K562 (cell line): Measurements from ENCODE around the gene HNMT. TPM values are rescaled to one million over a fixed set of nuclear protein-coding genes. Genes with fewer than 3 reads are reported as not detected.

Experiments used
- FOSL1 ChIP-seq: fragments of 200-800 bp; sonication (Bioruptor generic); conservative IDR thresholded peaks from 2 replicates; pipeline ENCODE4 v1.6.1; 2016; ENCODE audit warnings: missing genetic modification characterization, missing compliant biosample characterization
- FOXM1 ChIP-seq, 2 experiments: fragments of 450-650 bp in 1 of 2; sonication (generic) in 1 of 2; formaldehyde crosslinking in 1 of 2; IDR thresholded peaks; 2 replicates each; pipeline versions ENCODE4 v1.6.1 to v1.9.0; 2017 to 2022; ENCODE audit warnings: low read depth in 2 of 2, mild to moderate bottlenecking in 2 of 2, missing genetic modification reagents in 1 of 2, moderate library complexity in 1 of 2
- KDM4B ChIP-seq, 2 experiments: fragments of 450-650 bp in 1 of 2; sonication (generic) in 1 of 2; IDR thresholded peaks; 2 replicates each; pipeline ENCODE4 v1.6.1; 2016 to 2017; ENCODE audit warnings: borderline replicate concordance in 2 of 2, antibody characterized with exemption in 1 of 2, low read depth in 1 of 2, mild to moderate bottlenecking in 1 of 2
- MXI1 ChIP-seq: IDR thresholded peaks from 2 replicates; pipeline ENCODE4 v1.6.1; 2011; ENCODE audit warnings: low read depth, mild to moderate bottlenecking, improper control_type of control experiment, low read length
- NCOA1 ChIP-seq: fragments of 450-650 bp; IDR thresholded peaks from 2 replicates; pipeline ENCODE4 v1.6.1; 2016; ENCODE audit warnings: low read depth
- NFRKB ChIP-seq: fragments of 450-650 bp; IDR thresholded peaks from 2 replicates; pipeline ENCODE4 v1.6.1; 2016; ENCODE audit warnings: low read depth
- ZBTB40 ChIP-seq, 2 experiments: fragments of 450-650 bp in 1 of 2; sonication (generic) in 1 of 2; formaldehyde crosslinking in 1 of 2; IDR thresholded peaks; 2 replicates each; pipeline versions ENCODE4 v1.7.1 to v1.9.0; 2016 to 2022; ENCODE audit warnings: inconsistent platforms in 1 of 2, mild to moderate bottlenecking in 1 of 2, missing genetic modification reagents in 1 of 2
- ZNF445 ChIP-seq: fragments of 250-450 bp; sonication (Bioruptor Pico); IDR thresholded peaks from 2 replicates; pipeline ENCODE4 v1.4.0; 2020; ENCODE audit warnings: low read depth, mild to moderate bottlenecking, moderate library complexity
- ZNF589 ChIP-seq: fragments of 200-800 bp; sonication (Bioruptor generic); IDR thresholded peaks from 2 replicates; pipeline ENCODE4 v1.6.1; 2016; ENCODE audit warnings: low read depth, missing genetic modification characterization, missing compliant biosample characterization
- polyA plus RNA-seq, 8 experiments: library from polyadenylated mRNA; depleted of rRNA in 4 of 8; stranded (reverse) in 5 of 8; unstranded in 3 of 8; fragments of >200 nt; fragmentation: Nextera tagmentation in 2 of 8; fragmentation: Illumina TruSeq in 1 of 8; extraction: Ambion mirVana in 2 of 8; extraction: Trizol in 1 of 8; gene quantifications; 2 replicates each; pipeline versions ENCODE4 v1.2.1 to v1.2.3, GENCODE V29; 2011 to 2014; ENCODE audit warnings: inconsistent platforms in 1 of 8, missing spikeins in 1 of 8
- total RNA-seq, 7 experiments: library from RNA; depleted of rRNA in 6 of 7; stranded (reverse); fragments of >200 nt in 6 of 7; fragmentation: Illumina TruSeq in 2 of 7; extraction: Trizol in 2 of 7; gene quantifications; 2 replicates each; pipeline versions ENCODE4 v1.2.1 to v1.2.3, GENCODE V29; 2011 to 2021; ENCODE audit warnings: low replicate concordance in 1 of 7

HNMT gene
- total and polyA plus RNA-seq, 9 of the 15 experiments (the other 6 are each of a cell fraction or from before 2014, with no cell fraction given), result 3.1 to 10.9 (median 5.3) TPM

GRCh38 chr2:137952586-137953129, 11.6 kb upstream of the HNMT start (continued):
- TF ChIP-seq ZBTB40 (IDR thresholded peaks at IDR 0.05), result 0 out of 2 replicates have a peak, but pooled peaks have one; percentile 34
- TF ChIP-seq ZBTB40 (CRISPR knock-in tag; IDR thresholded peaks at IDR 0.05), result no peak
- TF ChIP-seq KDM4B (IDR thresholded peaks at IDR 0.05; ENCODE audit: borderline replicate concordance in 2 of 2, low read depth in 1 of 2), result no peak
- peak; percentile 64 for TF ChIP-seq FOSL1
- TF ChIP-seq ZNF589, result peak; percentile 77
- TF ChIP-seq FOXM1 (IDR thresholded peaks at IDR 0.05; ENCODE audit: low read depth), result peak; percentile 54; the same call in 1 of the 2 replicates
- no peak for TF ChIP-seq FOXM1 (CRISPR knock-in tag; IDR thresholded peaks at IDR 0.05; ENCODE audit: low read depth)
- 0 out of 2 replicates have a peak, but pooled peaks have one; percentile 33 for TF ChIP-seq NCOA1
- TF ChIP-seq ZNF445, result no peak
- TF ChIP-seq MXI1, result peak; percentile 55; the same call in 1 of the 2 replicates
- TF ChIP-seq NFRKB, result no peak
